OCI-LY7 (cell line): ENCODE results near the gene KCNK7. TPM values are rescaled to one million over a fixed set of nuclear protein-coding genes. Genes with fewer than 3 reads are reported as not detected.

Experiments
- BruUV-seq: library from RNA; stranded (reverse); fragments of 400-500 nt; replicated peaks from 2 replicates; lab custom pipeline; 2021; lab: Mats Ljungman, UMichigan
- CTCF ChIA-PET: fragments of 300-600 bp; sonication (Branson Sonifier 250); formaldehyde crosslinking; loops from one replicate; lab custom pipeline; 2022; ENCODE audit warnings: antibody characterized with exemption; ENCODE audit not compliant: unreplicated experiment; lab: Charles Lee
- POLR2A ChIA-PET: fragments of 300-600 bp; sonication (Branson Sonifier 250); formaldehyde crosslinking; loops from one replicate; lab custom pipeline; 2022; ENCODE audit warnings: antibody characterized with exemption; lab: Charles Lee
- DNase-seq: peaks from one replicate; pipeline ENCODE4 v3.0.0-alpha.2; 2015; ENCODE audit warnings: low spot score
- H2AFZ ChIP-seq: fragments of 200-600 bp; sonication (generic), shearing (Covaris generic); 2 replicates; pipeline ENCODE4 v1.6.1; 2014; ENCODE audit warnings: mild to moderate bottlenecking, antibody characterized with exemption, low read length, moderate library complexity
- H3K27ac ChIP-seq: fragments of 200-600 bp; sonication (generic); 2 replicates; pipeline ENCODE4 v1.5.1; 2014; ENCODE audit warnings: mixed run types, low read depth, mild to moderate bottlenecking, moderate library complexity, low read length, inconsistent platforms; ENCODE audit not compliant: poor library complexity, severe bottlenecking
- H3K36me3 ChIP-seq: fragments of 200-600 bp; sonication (generic); 2 replicates; pipeline ENCODE4 v1.6.1; 2014; ENCODE audit warnings: mild to moderate bottlenecking, antibody characterized with exemption, low read length, moderate library complexity, mixed read lengths; ENCODE audit not compliant: insufficient read depth
- H3K4me1 ChIP-seq: fragments of 200-600 bp; sonication (generic); 2 replicates; pipeline ENCODE4 v1.5.1; 2014; ENCODE audit warnings: mild to moderate bottlenecking, low read length; ENCODE audit not compliant: insufficient read depth, poor library complexity, severe bottlenecking
- H3K4me2 ChIP-seq: fragments of 200-600 bp; sonication (generic); 2 replicates; pipeline ENCODE4 v1.6.1; 2014; ENCODE audit warnings: mild to moderate bottlenecking, low read length
- H3K4me3 ChIP-seq: fragments of 200-600 bp; sonication (generic); 2 replicates; pipeline ENCODE4 v1.5.1; 2014; ENCODE audit warnings: mild to moderate bottlenecking, low read depth, low read length; ENCODE audit not compliant: poor library complexity, severe bottlenecking
- H3K79me2 ChIP-seq: fragments of 200-600 bp; sonication (generic); 2 replicates; pipeline ENCODE4 v1.6.1; 2016; ENCODE audit warnings: low read depth, mild to moderate bottlenecking, low read length, moderate library complexity, mixed read lengths; ENCODE audit not compliant: insufficient read depth
- H3K9me2 ChIP-seq: fragments of 200-600 bp; sonication (generic); 2 replicates; pipeline ENCODE4 v1.6.1; 2016; ENCODE audit warnings: mild to moderate bottlenecking, low read length, mixed read lengths; ENCODE audit not compliant: insufficient read depth
- H3K9me3 ChIP-seq: fragments of 200-600 bp; sonication (generic); 2 replicates; pipeline ENCODE4 v1.6.1; 2014; ENCODE audit warnings: mild to moderate bottlenecking, mixed run types, low read length, mixed read lengths
- H4K20me1 ChIP-seq: fragments of 200-600 bp; sonication (generic); 2 replicates; pipeline ENCODE4 v1.6.1; 2014; ENCODE audit warnings: mild to moderate bottlenecking, antibody characterized with exemption, low read length, moderate library complexity, mixed read lengths; ENCODE audit not compliant: insufficient read depth
- CTCF ChIP-seq: fragments of 200-600 bp; sonication (generic); conservative IDR thresholded peaks from 2 replicates; pipeline ENCODE4 v1.5.1; 2014; ENCODE audit warnings: mild to moderate bottlenecking, antibody characterized with exemption, low read length, moderate library complexity, mixed read lengths
- EZH2phosphoT487 ChIP-seq: fragments of 200-600 bp; sonication (generic); IDR thresholded peaks from 2 replicates; pipeline ENCODE4 v1.6.1; 2018; ENCODE audit warnings: low read depth, borderline replicate concordance, mild to moderate bottlenecking, mixed run types, antibody characterized with exemption, low read length, moderate library complexity, mixed read lengths
- intact Hi-C: fragments of 100-400 bp; cut with micrococcal nuclease; formaldehyde crosslinking; loops from one replicate; pipeline ENCODE4 v1.10.0; 2022; ENCODE audit not compliant: unreplicated experiment
- total RNA-seq, 2 experiments: library from RNA; depleted of rRNA in 1 of 2; stranded (reverse); fragments of >200 nt in 1 of 2; shearing (Covaris generic) in 1 of 2; gene quantifications; 2 replicates each; pipeline ENCODE4 v1.2.3, GENCODE V29; 2014 to 2022

KCNK7 gene
- total RNA-seq, 2 experiments from 2014 or later, result 0.68 to 1.4 TPM

GRCh38 chr11:65637794-65638419, 42.3 kb upstream of the KCNK7 start, which contains the start of gene SIPA1:
Gene SIPA1, plus strand, starts transcription at chr11:65638101. Its CDS starts 2,821 bp downstream, at chr11:65640922.
- intact Hi-C loops, result loop anchor here (2.0 kb wide), 2 partner anchors 63 to 221 kb away; partner anchors contain the start of gene CFL1
- peaks cover 22% of the 10 kb centered on the region; the same call in 1 of the 2 replicates for H3K79me2 ChIP-seq
- TF ChIP-seq CTCF (no peak), EZH2phosphoT487 (no peak)
- H3K9me3 ChIP-seq, result no peaks in the 10 kb centered on the region
- no peaks in the 10 kb centered on the region for H3K9me2 ChIP-seq
- DNase-seq, result peak; percentile 75
- H3K27ac ChIP-seq, result peak within 1 kb of the TSS; percentile 95
- H3K4me2 ChIP-seq, result peak within 1 kb of the TSS; percentile 97
- ChIA-PET POLR2A (interaction anchor here (0.7 to 2.6 kb wide), 5 partner anchors 21 to 696 kb away, joined by 3 to 7 read pairs (median 4); partner anchors contain the start of genes PCNX3 and RELA), CTCF (interaction anchor here (1.5 to 2.3 kb wide), 2 partner anchors 11 to 23 kb away, joined by 5 to 7 read pairs; partner anchors contain the start of gene PCNX3)
- H3K36me3 ChIP-seq, result peaks cover 64% of the 10 kb centered on the region
- H2AFZ ChIP-seq, result no peak within 1 kb of the TSS
- no TSS peak for BruUV-seq
- H3K4me3 ChIP-seq, result peak within 1 kb of the TSS; percentile 90
- H3K4me1 ChIP-seq, result peaks cover 51% of the 10 kb centered on the region
- H4K20me1 ChIP-seq, result no peaks in the 10 kb centered on the region

DNA sequence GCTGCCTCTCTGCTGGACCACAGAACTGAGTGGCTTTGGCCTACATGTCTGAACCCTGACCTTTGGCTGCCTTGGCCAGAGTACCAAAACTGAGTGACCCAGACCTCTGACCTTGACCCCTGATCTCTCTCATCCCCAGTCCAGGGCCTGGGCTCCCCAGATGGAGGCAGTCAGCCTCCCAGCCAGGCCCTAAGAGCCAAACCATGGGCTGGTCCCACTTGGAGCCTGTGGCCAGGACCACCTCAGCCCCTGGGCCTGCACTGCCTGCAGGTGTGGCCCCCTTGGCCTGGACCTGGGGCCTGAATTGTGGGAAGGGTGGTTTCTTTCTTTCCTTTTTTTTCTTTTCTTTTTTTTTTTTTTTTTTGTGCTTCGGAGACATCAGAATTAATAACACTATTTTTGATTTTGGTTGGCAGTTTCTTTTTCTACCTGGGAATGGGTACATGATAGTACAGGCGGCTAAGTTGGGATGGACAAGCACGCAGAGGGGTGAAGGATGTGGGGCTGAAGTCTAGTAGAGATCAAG, 41.5 kb upstream of the KCNK7 start:
- no peak for DNase-seq
- H3K36me3 ChIP-seq, result peaks cover 65% of the 10 kb centered on the region
- POLR2A ChIA-PET, result no interaction called here
- H4K20me1 ChIP-seq, result no peaks in the 10 kb centered on the region
- peak overlapping the region; percentile 95 for H3K27ac ChIP-seq
- CTCF ChIA-PET, result interaction anchor here (2.3 kb wide), 1 partner anchor 22 kb away, joined by 7 read pairs; the partner anchor contains the start of gene PCNX3
- TF ChIP-seq EZH2phosphoT487, result no peak
- TF ChIP-seq CTCF, result no peak
- peaks cover 22% of the 10 kb centered on the region; the same call in 1 of the 2 replicates for H3K79me2 ChIP-seq
- BruUV-seq, result no TSS peak
- H3K4me2 ChIP-seq, result peak overlapping the region; percentile 97
- H3K4me3 ChIP-seq, result peak overlapping the region; percentile 90
- H2AFZ ChIP-seq, result no peak overlapping the region
- H3K4me1 ChIP-seq, result peaks cover 49% of the 10 kb centered on the region
- H3K9me2 ChIP-seq, result no peaks in the 10 kb centered on the region
- intact Hi-C loops, result no loop called here
- no peaks in the 10 kb centered on the region for H3K9me3 ChIP-seq
